Heart right ventricle (tissue), 16 donors: ENCODE results near the gene SFSWAP. TPM values are rescaled to one million over a fixed set of nuclear protein-coding genes. Genes with fewer than 3 reads are reported as not detected.

Experiments used
- ATAC-seq, 8 donors: fragments of 200-7000 bp; cut with Tn5 transposase; one replicate each; pipeline ENCODE4 v1.9.1; 2020; ENCODE audit warnings: mild to moderate bottlenecking in 8 of 8, moderate library complexity in 8 of 8, moderate number of reproducible peaks in 1 of 8
- DNase-seq, 2 donors: peaks; one replicate each; pipeline ENCODE4 v3.0.0-alpha.2; 2020
- H3K27ac ChIP-seq, 10 donors: fragments of 200-600 bp; sonication (generic) in 2 of 10; one replicate each; pipeline versions ENCODE4 v1.5.0 to v1.8.0; 2020 to 2022; ENCODE audit warnings: mild to moderate bottlenecking in 3 of 10
- H3K27me3 ChIP-seq, 7 donors: fragments of 200-600 bp; one replicate each; pipeline ENCODE4 v1.8.0; 2021 to 2022; ENCODE audit warnings: mild to moderate bottlenecking in 2 of 7
- H3K36me3 ChIP-seq, 9 donors: fragments of 200-600 bp; sonication (generic) in 1 of 9; one replicate each; pipeline versions ENCODE4 v1.5.0 to v1.8.0; 2020 to 2022; ENCODE audit warnings: mild to moderate bottlenecking in 2 of 9
- H3K4me1 ChIP-seq, 9 donors: fragments of 200-600 bp; sonication (generic) in 1 of 9; one replicate each; pipeline versions ENCODE4 v1.5.0 to v1.8.0; 2020 to 2022; ENCODE audit warnings: mild to moderate bottlenecking in 4 of 9
- H3K4me3 ChIP-seq, 10 donors: fragments of 200-600 bp; sonication (generic) in 2 of 10; one replicate each; pipeline versions ENCODE4 v1.5.0 to v1.8.0; 2020 to 2022; ENCODE audit warnings: mild to moderate bottlenecking in 7 of 10, moderate library complexity in 2 of 10
- H3K9me3 ChIP-seq, 11 donors: fragments of 200-600 bp in 10 of 11; sonication (generic) in 2 of 11; one replicate each; pipeline versions ENCODE4 v1.5.0 to v1.8.0; 2013 to 2022; ENCODE audit warnings: mild to moderate bottlenecking in 2 of 11, control low read depth in 1 of 11, moderate library complexity in 1 of 11
- CTCF ChIP-seq, 9 donors: fragments of 200-600 bp; sonication (generic) in 2 of 9; IDR thresholded peaks; one replicate each; pipeline versions ENCODE4 v1.5.0 to v1.8.0; 2021 to 2022; ENCODE audit warnings: antibody characterized with exemption in 9 of 9, mild to moderate bottlenecking in 5 of 9, moderate library complexity in 1 of 9
- WGBS, 2 donors: extraction: QIAGEN DNeasy Blood & Tissue Kit; methylation state at CpG; one replicate each; pipeline ENCODE4 v1.1.7; 2013; ENCODE audit warnings: inconsistent platforms in 1 of 2; 5-methylcytosine and 5-hydroxymethylcytosine counted together
- intact Hi-C, 10 donors: fragments of 100-400 bp; cut with DNase I; formaldehyde crosslinking; loops; one replicate each; pipeline versions ENCODE4 v1.11.1 to v1.14.2; 2022
- polyA plus RNA-seq, 2 donors: library from polyadenylated mRNA; stranded (reverse); fragments of 200-250 nt; gene quantifications; one replicate each; pipeline ENCODE4 v1.2.3, GENCODE V29; 2013
- total RNA-seq, 10 donors: library from RNA; stranded (reverse); fragmentation: NEBNext Ultra II Directional in 3 of 10; extraction: Animal tissue kit (Norgen Biotek cat#: 25700) in 3 of 10; gene quantifications; one replicate each; pipeline versions ENCODE4 v1.2.1 to v1.2.4, GENCODE V29; 2021 to 2023
- donor health status: Arrhythmogenic right ventricular cardiomyopathy.
- donor health status: ischemic (EF 13 %, LVEDD 7.1; RV severe dilation, severe dysfunction).
- donor health status: healthy with polysubstance abuse.
- donor health status: DM: no; HTN: yes; CAD: no.
- donor health status: DM: no; HTN: no; CAD: no.
- donor health status: ischemic (EF 25% LVEDD 6.9; RV normal size, moderate dysfunction).
- donor health status: ischemic (EF 25% LVEDD 5.7; RV mildly dilated, moderate dysfunction).
- donor health status: healthy.
- donor health status: DM: yes; HTN: yes; CAD: no.
- donor health status: Ischemic cardiomyopathy.
- donor health status: ischemic (EF 35%, LVEDD 5.7; RV mildly dilated, moderate dysfunction).
- donor health status: nonischemic (EF 11% LVEDD 7.7; RV severe dilation, severe dysfunction).
- donor health status: DM: yes; HTN: yes; CAD: no.
- donor health status: PGD.
- donor health status: ischemic (EF 29% LVEDD 5.4; RV normal size, mild dysfunction).
- donor health status: nonischemic (EF 23%, LVEDD 6.1; RV moderate dilation, normal function).

Gene SFSWAP
- total and polyA plus RNA-seq, 12 donors, result 14.5 to 34.1 (median 19.6) TPM

- Histone ChIP-seq H3K27me3 (peaks cover 0 to 67% (median 47%) of the 10 kb centered on the region in 7 donors), H3K27ac (no peak overlapping the region), H3K4me1 (peaks cover 5 to 23% (median 22%) of the 10 kb centered on the region in 9 donors), H3K36me3 (no peaks in the 10 kb centered on the region), H3K4me3 (no peak overlapping the region), H3K9me3 (no peaks in the 10 kb centered on the region)
- WGBS, 2 donors, result 67 to 72% methylated on average over 18 of the region's 18 CpGs
- no peak for TF ChIP-seq CTCF (IDR thresholded peaks at IDR 0.05)
- no peak for DNase-seq
- no peak for ATAC-seq
- intact Hi-C loops, result loop anchor here in 2 of 10 donors (5.0 to 10.0 kb wide), 2 partner anchors 211 to 908 kb away; no protein-coding TSS in a partner anchor
Measured at GRCh38 chr12:131825146-131825892, 114.4 kb downstream of the SFSWAP start.

DNA sequence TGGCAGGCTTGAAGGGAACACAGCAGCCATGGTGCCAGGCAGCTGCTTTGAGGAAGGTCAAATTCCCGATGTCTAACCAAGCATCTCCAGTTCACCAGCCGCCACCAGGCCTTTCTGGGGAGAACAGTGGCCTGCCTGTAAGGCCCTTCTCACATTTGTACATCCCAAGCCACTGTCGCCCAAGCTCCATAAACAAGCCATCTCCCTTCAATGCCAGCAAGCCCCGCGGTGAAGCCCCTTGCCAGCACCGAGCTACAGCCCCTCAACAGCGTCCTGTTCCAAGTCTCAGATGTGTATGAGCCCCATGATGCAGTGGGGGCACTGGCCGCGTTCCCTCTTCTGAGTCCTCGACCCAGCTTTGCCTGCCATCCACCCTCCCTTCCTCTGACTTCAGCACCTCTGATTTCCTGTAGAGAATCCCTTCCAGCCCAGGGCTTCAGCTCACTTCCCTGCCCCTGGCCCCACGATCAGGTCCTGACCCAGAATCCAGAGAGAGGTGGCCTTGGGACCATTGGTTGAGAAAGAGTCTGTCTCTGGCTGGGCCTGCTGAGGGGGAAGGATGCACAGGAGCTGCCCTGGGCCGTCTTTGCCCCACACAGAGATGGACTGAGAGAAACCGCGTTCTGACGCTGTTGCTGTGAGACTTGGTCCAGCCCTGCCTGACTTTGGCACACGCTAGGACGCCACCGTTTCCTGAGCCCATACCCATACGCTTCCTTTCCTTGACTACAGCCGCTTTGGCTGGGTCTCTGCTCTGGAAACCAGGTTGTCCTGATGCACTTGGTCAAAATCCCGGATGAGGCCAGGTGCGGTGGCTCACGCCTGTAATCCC, 115.4 kb downstream of the SFSWAP start:
- intact Hi-C loops, result loop anchor here in 2 of 10 donors (5.0 to 10.0 kb wide), 2 partner anchors 212 to 909 kb away; no protein-coding TSS in a partner anchor
- ATAC-seq, result no peak
- WGBS, 2 donors, result 73 to 78% methylated on average over 23 of the region's 23 CpGs

GRCh38 chr12:131827961-131828534, 117.2 kb downstream of the SFSWAP start, which contains the start of gene MMP17:
MMP17 (plus strand) TSS chr12:131828393; CDS start chr12:131828495, 102 bp downstream.
- peak within 1 kb of the TSS in 3 of 10 donors; percentile 4 to 23 (median 14) for H3K27ac ChIP-seq
- H3K4me1 ChIP-seq, result peaks cover 8 to 40% (median 30%) of the 10 kb centered on the region in 9 donors
- intact Hi-C loops, result loop anchor here in 2 of 10 donors (5.0 to 10.0 kb wide), 2 partner anchors 213 to 911 kb away; no protein-coding TSS in a partner anchor
- ATAC-seq (peak in 4 of 8 donors; percentile 16 to 48 (median 30)), DNase-seq (peak in 1 of 2 donors; percentile 54)
- WGBS, 2 donors, result 1% methylated on average over 70 to 86 of the region's 86 CpGs
- H3K4me3 ChIP-seq, result peak within 1 kb of the TSS; percentile 29 to 58 (median 56)
- no peaks in the 10 kb centered on the region for H3K9me3 ChIP-seq
- no peaks in the 10 kb centered on the region for H3K36me3 ChIP-seq
- peak in 4 of 9 donors; percentile 9 to 39 (median 24) for TF ChIP-seq CTCF (IDR thresholded peaks at IDR 0.05)
- H3K27me3 ChIP-seq, result peaks cover 0 to 71% (median 55%) of the 10 kb centered on the region in 7 donors

More for the DNA sequence above, 115.4 kb downstream of the SFSWAP start:
- Histone ChIP-seq H3K4me1 (peaks cover 8 to 33% (median 30%) of the 10 kb centered on the region in 9 donors), H3K4me3 (no peak overlapping the region), H3K27me3 (peaks cover 0 to 72% (median 51%) of the 10 kb centered on the region in 7 donors), H3K9me3 (no peaks in the 10 kb centered on the region), H3K27ac (no peak overlapping the region), H3K36me3 (no peaks in the 10 kb centered on the region)
- DNase-seq, result no peak
- no peak for TF ChIP-seq CTCF (IDR thresholded peaks at IDR 0.05)
